Measurements from ENCODE around the gene CELSR1.

The CELSR1 gene

DNA sequence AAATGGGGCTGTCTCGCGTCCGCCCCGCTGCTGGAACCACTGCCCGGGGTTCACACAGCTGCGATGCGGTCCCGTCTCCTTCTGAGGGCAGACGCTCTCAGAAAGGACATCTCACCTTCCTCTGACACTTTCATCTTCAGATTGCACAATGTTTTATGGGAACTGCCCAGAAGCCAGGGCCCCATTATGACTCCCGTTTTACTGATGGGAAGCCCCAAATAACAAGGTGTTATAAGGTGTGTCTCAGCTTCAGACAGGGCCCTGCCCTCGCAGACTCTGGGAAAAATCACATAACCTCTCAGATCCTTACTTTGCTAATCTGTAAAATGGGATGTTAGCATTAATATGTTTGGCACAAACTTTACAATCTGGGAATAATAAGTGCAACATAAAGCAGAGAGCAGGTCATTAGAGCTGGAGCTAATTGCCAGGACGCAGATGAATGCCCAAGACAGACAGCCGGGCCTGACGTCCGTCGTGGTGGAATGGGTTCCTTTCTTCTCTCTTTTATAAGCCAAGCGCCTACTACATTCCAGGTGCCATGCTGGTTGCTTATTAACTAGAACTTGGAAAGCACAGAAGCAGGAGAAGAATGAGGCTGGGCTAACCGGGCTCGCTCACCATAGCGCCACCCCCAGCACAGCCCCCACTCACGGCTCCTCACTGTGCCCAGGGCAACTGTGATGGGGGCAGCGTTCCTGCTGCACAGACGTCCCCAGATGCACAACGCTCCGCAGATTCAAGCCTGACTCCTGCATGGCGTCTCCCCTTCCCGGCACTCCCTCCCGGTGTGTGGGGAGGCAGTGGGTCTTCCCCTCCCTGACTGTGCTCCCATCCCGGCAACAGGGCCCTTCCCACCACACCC lies 158.1 kb downstream of the CELSR1 start:
- no peak for DNase-seq (ENCODE audit: low read depth in 2 of 2)

- DNase-seq (ENCODE audit: low read depth in 2 of 2), result no peak
Measured at GRCh38 chr22:46378426-46379065, 158.9 kb downstream of the CELSR1 start.

GRCh38 chr22:46377525-46378425 lies 159.6 kb downstream of the CELSR1 start:
- no peak for DNase-seq (ENCODE audit: low read depth in 2 of 2)

DNA sequence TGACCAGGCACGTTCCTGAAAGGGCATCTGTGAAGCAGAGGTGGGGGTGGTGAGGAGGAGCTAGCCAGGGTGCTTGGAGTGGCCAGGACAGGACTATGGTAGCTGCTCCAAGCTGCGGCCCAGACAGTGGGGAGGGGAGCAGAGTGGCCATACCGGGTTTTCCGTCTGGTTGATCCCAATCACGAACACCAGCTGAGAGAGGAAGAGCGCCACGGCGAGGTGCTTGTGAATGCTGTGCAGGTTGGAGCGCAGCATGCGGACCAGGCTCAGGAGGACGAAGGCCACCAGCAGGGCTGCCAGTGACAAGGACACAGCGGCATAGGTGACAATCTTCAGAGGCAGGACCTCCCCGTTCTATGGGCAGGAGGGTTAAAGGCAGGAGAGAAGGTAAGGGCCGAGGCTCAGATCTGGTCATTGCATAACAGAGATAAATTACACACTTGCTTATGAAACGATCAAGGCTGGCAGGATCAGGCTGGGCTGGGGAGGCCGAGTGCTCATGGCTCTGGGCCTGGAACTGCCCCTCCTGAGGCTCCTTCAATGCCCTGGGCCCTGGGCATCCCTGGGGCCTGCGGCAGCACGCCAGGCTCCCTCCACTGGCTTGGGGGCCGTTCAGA lies 160.4 kb downstream of the CELSR1 start:
- DNase-seq (ENCODE audit: low read depth in 2 of 2), result no peak

DNA sequence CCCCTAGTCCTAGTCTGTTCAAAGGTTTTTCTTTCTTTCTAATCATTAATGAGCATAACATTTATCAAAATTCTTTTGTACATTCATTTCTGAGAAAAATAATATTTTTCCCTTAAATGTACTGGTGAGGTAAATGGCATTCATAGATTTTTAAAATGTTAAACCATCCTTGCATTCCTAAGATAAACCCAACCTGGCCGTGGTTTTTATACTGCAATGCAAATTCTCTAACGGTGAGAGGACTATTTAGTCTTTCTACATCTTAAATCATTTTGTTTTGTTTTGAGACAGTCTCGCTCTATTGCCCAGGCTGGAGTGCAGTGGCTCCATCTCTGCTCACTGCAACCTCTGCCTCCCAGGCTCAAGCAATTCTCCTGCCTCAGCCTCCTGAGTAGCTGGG lies 161.3 kb downstream of the CELSR1 start:
- DNase-seq (ENCODE audit: low read depth in 2 of 2), result no peak

GRCh38 chr22:46374663-46375474 lies 162.6 kb downstream of the CELSR1 start:
- DNase-seq (ENCODE audit: low read depth in 2 of 2), result no peak

GRCh38 chr22:46373921-46374662 lies 163.3 kb downstream of the CELSR1 start:
- DNase-seq (ENCODE audit: low read depth in 2 of 2), result no peak

DNA sequence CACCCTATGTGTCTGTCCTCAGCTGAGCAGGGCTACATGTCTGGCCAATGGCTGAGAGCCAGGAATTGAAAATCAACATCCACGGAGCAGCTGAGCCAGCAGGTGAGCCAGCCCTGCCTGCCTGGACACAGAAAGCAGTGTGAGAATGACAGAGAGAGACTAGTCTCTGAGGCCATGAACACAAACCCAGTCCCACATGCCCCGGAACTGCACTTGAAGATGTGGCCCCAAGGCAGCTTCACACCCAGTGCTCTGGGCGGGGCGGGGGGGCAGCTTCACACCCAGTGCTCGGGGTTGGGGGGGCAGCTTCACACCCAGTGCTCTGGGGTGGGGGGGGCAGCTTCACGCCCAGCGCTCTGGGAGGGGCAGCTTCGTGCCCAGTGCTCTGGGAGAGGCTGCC lies 164.3 kb downstream of the CELSR1 start:
- no peak for DNase-seq (ENCODE audit: low read depth in 2 of 2)

DNA sequence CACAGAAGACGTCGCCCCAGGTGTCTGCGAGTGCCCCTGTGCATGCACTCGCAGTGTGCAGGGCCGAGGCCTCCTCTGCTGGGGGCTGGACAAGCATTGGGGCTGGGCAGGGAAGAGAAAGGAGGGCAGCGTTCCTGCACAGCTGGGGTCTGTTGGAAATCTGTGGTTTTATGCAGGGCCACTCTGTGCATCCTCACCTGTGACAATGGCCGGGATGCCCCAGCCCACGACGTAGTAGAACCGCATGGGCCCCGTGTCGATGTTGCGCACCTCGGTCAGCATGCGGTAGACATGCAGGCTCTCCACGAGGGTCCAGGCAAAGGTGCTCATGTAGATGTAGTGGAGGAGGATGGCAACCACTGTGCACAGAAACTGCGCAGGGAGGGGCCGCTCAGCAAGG lies 164.7 kb downstream of the CELSR1 start:
- no peak for DNase-seq (ENCODE audit: low read depth in 2 of 2)

- no peak for DNase-seq (ENCODE audit: low read depth in 2 of 2)
Measured at GRCh38 chr22:46371623-46372226, 165.7 kb downstream of the CELSR1 start.

GRCh38 chr22:46370584-46371291 lies 166.7 kb downstream of the CELSR1 start:
- no peak for DNase-seq (ENCODE audit: low read depth in 2 of 2)

GRCh38 chr22:46369716-46370583 lies 167.5 kb downstream of the CELSR1 start:
- no peak for DNase-seq (ENCODE audit: low read depth in 2 of 2)

DNA sequence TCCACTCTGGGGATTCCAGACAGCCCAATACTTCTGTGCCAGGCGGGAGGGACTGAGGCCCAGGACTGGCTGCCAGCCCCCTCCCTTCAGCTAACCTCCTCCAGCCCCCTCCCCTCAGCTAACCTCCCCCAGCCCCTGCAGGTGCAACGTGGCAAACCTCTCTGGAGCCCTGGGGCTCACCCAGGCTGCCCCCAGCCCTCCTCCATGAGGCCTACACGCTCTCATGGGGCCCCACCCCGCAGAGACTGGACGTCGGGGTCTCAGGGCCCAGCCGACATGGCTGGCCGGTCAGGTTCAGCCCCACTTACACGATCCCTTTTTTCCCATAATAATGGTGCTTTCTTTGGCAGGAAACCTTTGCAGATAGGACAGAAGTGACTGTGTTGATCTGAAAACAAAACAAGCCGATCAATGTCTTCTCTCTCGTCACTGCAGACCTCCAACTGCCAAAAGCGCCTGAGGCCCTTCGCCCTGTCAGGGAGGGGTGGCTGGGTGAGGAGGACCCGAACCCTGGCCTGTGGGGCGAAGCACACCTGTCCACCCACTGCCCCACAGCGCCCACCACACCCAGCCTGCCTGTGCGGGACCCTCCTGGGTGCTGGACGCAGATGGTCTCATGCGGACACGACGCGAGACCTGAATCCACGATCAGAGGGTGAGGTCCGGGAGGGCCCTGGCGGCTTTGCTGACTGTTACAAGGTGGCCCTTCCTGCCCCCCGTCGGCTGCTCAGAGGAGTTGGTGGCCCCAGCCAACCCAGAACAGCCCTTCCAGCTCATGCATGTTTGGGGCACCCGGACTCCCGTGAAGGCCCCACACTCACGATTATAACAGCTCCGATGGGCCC lies 168.3 kb downstream of the CELSR1 start:
- no peak for DNase-seq (ENCODE audit: low read depth in 2 of 2)

- DNase-seq (ENCODE audit: low read depth in 2 of 2), result no peak
Measured at GRCh38 chr22:46368422-46368821, 169.0 kb downstream of the CELSR1 start.

DNA sequence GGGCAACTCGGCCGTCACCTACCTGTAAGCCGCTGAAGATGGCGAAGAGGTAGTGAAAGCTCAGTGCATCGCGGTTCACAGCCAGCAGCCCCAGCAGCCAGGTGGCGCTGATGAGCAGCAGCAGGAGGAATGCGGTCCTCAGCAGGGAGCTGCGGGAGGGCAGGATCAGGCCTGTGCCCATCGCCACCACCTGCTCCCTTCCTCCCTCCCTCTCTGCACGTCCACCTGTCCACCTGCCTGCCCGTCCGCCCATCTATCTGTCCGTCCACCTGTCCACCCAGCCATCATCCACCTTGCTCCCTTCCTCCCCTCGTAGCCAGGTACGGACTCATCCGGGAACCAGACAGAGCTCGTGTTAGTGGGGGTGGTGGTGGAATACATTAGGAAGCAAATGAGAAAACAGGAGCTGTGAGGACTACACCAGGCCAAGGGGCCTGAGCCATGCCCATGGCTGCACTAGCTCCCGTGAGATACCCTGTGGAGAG lies 169.7 kb downstream of the CELSR1 start:
- peak; percentile 33 to 63 for DNase-seq (ENCODE audit: low read depth in 2 of 2)

DNA sequence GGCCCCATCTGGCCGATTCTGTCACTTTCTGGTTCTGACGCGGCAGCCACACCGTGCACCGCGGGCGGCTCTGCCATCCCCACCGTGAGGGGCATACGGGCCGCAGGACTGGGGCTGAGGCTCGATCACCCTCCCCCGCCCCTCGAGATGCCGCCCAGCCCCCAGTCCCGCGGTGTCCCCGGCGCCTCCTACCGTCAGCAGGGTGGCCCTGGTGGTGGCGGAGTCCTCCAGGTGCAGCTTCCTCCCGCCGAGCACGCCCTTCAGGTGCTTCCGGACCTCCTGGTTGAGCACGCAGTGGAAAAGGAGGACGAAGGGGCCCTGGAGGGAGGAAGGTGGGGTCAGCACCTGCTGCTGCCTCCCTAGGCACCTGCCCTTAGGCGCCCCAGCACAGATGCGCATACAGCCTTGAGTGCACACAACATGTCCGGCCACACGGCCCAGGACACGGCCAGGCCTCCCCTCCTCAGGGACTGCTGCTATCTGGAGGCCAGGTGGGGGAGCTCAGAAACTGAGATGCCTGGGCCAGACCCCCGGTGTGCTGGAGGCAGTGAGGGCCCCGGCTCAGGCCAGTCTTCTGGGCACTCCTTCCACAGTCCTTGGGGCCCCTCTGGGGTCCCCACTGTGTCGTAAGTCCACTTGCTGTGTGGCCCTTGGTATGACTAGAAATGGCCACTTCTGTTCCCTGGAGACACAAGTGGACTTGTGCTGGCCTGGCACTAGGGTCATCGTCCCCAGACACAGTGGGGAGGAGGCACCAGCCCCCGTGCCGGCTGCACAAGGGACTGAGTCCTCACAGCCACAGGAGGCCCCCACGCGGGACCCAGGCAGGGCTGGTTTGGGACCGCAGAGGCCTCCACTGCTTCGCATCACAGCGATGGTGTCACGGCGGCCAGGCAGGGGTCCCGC lies 170.4 kb downstream of the CELSR1 start:
- no peak for DNase-seq (ENCODE audit: low read depth in 2 of 2)
